DND-41 (cell line): Measurements from ENCODE around the gene CTCF.

Experiments
- ATAC-seq: fragments of 200-7000 bp; cut with Tn5 transposase; 3 replicates; pipeline ENCODE4 v1.9.1; 2021; ENCODE audit warnings: low read depth; ENCODE audit not compliant: insufficient read depth
- DNase-seq: peaks from one replicate; pipeline ENCODE4 v3.0.0-alpha.2; 2020
- H2AFZ ChIP-seq: 2 replicates; pipeline ENCODE4 v1.6.0; 2012; ENCODE audit warnings: low read depth, low read length
- H3K27ac ChIP-seq: 2 replicates; pipeline ENCODE4 v1.5.1; 2012; ENCODE audit warnings: low read length, inconsistent platforms
- H3K27me3 ChIP-seq: fragments of 200-600 bp; sonication (generic); 2 replicates; pipeline ENCODE4 v1.6.0; 2012; ENCODE audit warnings: low read length, mild to moderate bottlenecking, inconsistent platforms; ENCODE audit not compliant: insufficient read depth, poor library complexity
- H3K36me3 ChIP-seq: 2 replicates; pipeline ENCODE4 v1.5.1; 2012; ENCODE audit warnings: low read length, inconsistent platforms; ENCODE audit not compliant: insufficient read depth
- H3K4me1 ChIP-seq: 2 replicates; pipeline ENCODE4 v1.5.1; 2012; ENCODE audit warnings: mild to moderate bottlenecking, low read length; ENCODE audit not compliant: insufficient read depth
- H3K4me2 ChIP-seq: 2 replicates; pipeline ENCODE4 v1.6.0; 2012; ENCODE audit warnings: mild to moderate bottlenecking, moderate library complexity, low read length, inconsistent platforms; ENCODE audit not compliant: insufficient read depth
- H3K4me3 ChIP-seq, 2 experiments: fragments of 200-600 bp in 1 of 2; shearing (Covaris generic) in 1 of 2; 2 replicates each; pipeline ENCODE4 v1.5.1; 2012 to 2016; ENCODE audit warnings: inconsistent platforms in 2 of 2, low read length in 2 of 2, mild to moderate bottlenecking in 2 of 2, low read depth in 1 of 2, moderate library complexity in 1 of 2
- H3K79me2 ChIP-seq: 2 replicates; pipeline ENCODE4 v1.6.0; 2012; ENCODE audit warnings: low read length, inconsistent platforms; ENCODE audit not compliant: insufficient read depth
- H3K9ac ChIP-seq: 2 replicates; pipeline ENCODE4 v1.6.0; 2012; ENCODE audit warnings: low read depth, mild to moderate bottlenecking, inconsistent platforms, low read length, moderate library complexity
- H3K9me3 ChIP-seq: 2 replicates; pipeline ENCODE4 v1.5.1; 2012; ENCODE audit warnings: low read length, moderate library complexity, mild to moderate bottlenecking, inconsistent platforms; ENCODE audit not compliant: insufficient read depth, severe bottlenecking
- H4K20me1 ChIP-seq: 2 replicates; pipeline ENCODE4 v1.6.0; 2012; ENCODE audit warnings: low read length; ENCODE audit not compliant: insufficient read depth
- EZH2 ChIP-seq: IDR thresholded peaks from 3 replicates; pipeline ENCODE4 v1.6.1; 2012; ENCODE audit warnings: borderline replicate concordance, low read depth, mild to moderate bottlenecking, moderate library complexity, low read length, inconsistent platforms; ENCODE audit not compliant: severe bottlenecking
- TF ChIP-seq, protein P1 (sequence below): IDR thresholded peaks from 2 replicates; pipeline ENCODE4 v1.5.1; 2012; ENCODE audit warnings: borderline replicate concordance, low read length, moderate library complexity, mild to moderate bottlenecking; ENCODE audit not compliant: poor library complexity, severe bottlenecking; ENCODE audit errors: extremely low read depth

Gene CTCF

DNA sequence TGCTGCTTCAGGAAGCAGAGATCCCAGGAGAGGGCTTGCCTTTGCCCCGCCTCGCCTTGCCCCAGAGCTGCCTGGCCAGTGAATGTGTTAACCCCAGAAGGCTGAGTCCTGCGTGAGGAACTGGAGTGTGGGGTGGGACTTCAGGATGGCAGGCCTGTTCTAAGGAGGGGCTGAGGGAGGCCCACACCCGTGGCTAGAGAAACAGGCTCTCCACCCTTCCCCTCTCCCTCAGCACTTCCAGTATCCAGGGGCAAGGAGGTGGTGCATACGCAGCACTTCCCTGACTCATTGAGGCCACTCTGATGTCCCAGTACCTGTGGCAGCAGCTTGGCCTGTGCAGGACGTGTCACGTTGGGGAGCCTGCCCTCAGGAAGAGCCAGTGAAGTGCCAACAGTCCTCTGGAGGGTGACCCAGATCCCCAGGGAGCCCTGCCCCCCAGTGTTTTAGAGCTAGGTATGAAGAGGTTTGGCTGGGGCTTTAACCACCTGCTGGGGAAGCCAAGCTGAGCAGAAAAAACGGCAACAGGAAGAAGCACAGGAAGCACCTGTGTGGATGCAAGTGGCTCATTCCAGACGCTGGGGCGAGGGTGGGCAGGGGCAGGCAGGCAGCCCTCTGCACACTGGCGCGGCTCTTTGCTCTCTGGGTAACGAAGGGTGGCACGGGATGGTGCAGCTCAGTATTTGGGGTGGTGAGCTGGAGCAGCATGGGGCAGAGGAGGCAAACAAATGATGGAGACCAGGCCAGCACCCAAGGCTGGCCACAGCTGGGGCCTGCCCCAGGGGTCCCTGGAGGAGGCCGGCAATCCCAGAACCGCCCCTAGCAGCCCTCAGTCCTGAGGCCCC is 14.7 kb upstream of the CTCF start:
- Histone ChIP-seq H3K4me3 (peak overlapping the region in 1 of 2 experiments; percentile 46; a peak in 2 of 4 replicates), H3K27me3 (no peaks in the 10 kb centered on the region), H3K9me3 (no peaks in the 10 kb centered on the region), H3K27ac (peak overlapping the region; percentile 99), H3K79me2 (peaks cover 26% of the 10 kb centered on the region; the same call in 1 of the 2 replicates), H3K4me1 (peaks cover 61% of the 10 kb centered on the region), H4K20me1 (0 out of 2 replicates have a peak, but pooled peaks cover 2% of the 10 kb centered on the region), H2AFZ (peak overlapping the region; percentile 11), H3K36me3 (peaks cover 40% of the 10 kb centered on the region), H3K9ac (peak overlapping the region; percentile 65), H3K4me2 (peak overlapping the region; percentile 61)
- peak; percentile 95 for DNase-seq
- peak; percentile 84 for ATAC-seq
- TF ChIP-seq, protein P1, sequence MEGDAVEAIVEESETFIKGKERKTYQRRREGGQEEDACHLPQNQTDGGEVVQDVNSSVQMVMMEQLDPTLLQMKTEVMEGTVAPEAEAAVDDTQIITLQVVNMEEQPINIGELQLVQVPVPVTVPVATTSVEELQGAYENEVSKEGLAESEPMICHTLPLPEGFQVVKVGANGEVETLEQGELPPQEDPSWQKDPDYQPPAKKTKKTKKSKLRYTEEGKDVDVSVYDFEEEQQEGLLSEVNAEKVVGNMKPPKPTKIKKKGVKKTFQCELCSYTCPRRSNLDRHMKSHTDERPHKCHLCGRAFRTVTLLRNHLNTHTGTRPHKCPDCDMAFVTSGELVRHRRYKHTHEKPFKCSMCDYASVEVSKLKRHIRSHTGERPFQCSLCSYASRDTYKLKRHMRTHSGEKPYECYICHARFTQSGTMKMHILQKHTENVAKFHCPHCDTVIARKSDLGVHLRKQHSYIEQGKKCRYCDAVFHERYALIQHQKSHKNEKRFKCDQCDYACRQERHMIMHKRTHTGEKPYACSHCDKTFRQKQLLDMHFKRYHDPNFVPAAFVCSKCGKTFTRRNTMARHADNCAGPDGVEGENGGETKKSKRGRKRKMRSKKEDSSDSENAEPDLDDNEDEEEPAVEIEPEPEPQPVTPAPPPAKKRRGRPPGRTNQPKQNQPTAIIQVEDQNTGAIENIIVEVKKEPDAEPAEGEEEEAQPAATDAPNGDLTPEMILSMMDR = no peak
- TF ChIP-seq EZH2 = no peak

DNA sequence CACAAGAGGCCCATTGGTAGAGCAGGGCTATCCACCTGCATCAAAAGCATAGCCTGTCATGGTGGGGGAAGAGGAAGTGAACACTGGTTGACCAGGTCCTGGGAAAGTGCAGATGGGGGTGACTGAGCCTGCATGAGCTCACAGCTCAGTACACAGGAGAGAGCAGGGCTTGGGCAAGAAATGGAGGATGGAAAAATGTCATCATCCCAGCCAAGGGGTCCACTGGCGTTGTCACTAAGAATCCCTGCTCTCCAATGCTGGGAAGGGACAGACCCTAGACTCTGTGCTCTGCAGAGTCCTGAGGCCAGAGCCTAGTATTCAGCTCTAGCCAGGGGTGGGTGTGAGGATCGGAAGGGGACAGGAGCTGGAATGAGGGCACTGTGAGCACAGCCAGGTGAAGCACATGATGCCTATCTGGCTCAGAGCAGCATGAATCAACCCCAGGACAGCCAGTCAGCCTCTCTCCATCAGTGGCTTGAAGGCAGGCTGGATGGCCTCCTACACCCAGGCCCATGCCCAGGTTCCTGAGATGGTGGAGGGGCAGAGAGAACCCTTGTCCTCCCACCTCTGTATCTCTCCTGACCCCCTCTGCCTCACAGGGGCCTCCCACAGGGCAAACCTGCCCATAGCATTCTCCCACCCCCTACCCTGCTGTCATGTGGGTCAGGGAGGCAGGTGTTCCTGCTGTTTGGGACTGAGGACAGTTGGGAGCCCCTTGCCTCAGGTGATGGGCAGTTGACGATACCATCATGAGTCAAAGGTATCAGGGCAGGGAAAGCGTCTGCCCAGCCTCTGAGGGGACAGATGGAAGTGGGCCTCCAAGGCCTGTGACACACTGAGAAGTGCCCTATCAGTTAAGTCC is 13.8 kb upstream of the CTCF start:
- H3K4me3 ChIP-seq = peak overlapping the region in 1 of 2 experiments; percentile 46; a peak in 1 of 4 replicates
- no peaks in the 10 kb centered on the region for H4K20me1 ChIP-seq
- peaks cover 62% of the 10 kb centered on the region for H3K4me1 ChIP-seq
- peaks cover 32% of the 10 kb centered on the region for H3K36me3 ChIP-seq
- TF ChIP-seq, protein P1 = peak; percentile 13
- TF ChIP-seq EZH2 = no peak
- ATAC-seq (peak; percentile 37), DNase-seq (no peak)
- peak overlapping the region; percentile 11; the same call in 1 of the 2 replicates for H2AFZ ChIP-seq
- H3K27me3 ChIP-seq = no peaks in the 10 kb centered on the region
- peak overlapping the region; percentile 99 for H3K27ac ChIP-seq
- H3K79me2 ChIP-seq = peaks cover 31% of the 10 kb centered on the region; the same call in 1 of the 2 replicates
- H3K9ac ChIP-seq = peak overlapping the region; percentile 65
- H3K9me3 ChIP-seq = no peaks in the 10 kb centered on the region
- peak overlapping the region; percentile 61 for H3K4me2 ChIP-seq

DNA sequence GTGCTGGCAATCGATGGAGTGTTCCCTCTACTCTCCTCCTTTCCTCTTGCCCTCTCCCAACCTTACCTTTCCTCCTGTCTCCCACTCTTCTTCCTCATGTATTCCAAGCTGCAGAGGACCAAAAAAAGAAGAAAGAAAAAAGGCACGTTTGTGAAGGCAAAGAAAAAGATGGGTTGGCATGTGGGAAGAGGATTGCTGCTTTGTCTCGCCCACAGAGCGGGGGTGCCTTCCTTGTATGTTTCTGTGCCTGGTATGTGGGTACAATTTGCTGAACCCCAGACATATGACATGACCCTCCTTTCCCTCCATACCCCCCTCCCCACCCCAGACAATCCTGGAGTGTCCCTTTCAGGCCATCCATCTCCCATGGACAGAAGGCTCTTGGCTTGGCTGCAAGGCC is 13.1 kb upstream of the CTCF start:
- Histone ChIP-seq H3K79me2 (peaks cover 34% of the 10 kb centered on the region; the same call in 1 of the 2 replicates), H2AFZ (no peak overlapping the region; the same call in 1 of the 2 replicates), H4K20me1 (no peaks in the 10 kb centered on the region), H3K27me3 (no peaks in the 10 kb centered on the region), H3K9ac (peak overlapping the region; percentile 65), H3K4me1 (peaks cover 62% of the 10 kb centered on the region), H3K36me3 (peaks cover 24% of the 10 kb centered on the region), H3K4me3 (peak overlapping the region in 1 of 2 experiments; percentile 46; a peak in 1 of 4 replicates), H3K27ac (peak overlapping the region; percentile 99), H3K9me3 (no peaks in the 10 kb centered on the region), H3K4me2 (peak overlapping the region; percentile 61; the same call in 1 of the 2 replicates)
- no peak for TF ChIP-seq EZH2
- TF ChIP-seq, protein P1 = no peak
- ATAC-seq (no peak), DNase-seq (no peak)
